22Rv1 (cell line): ENCODE data around the gene COX6A2.
"Not testable (repeated sequence)": the region's sequence is repeated elsewhere in the genome, so short reads cannot be mapped to it uniquely, and the experiment has no call there.

Source experiments
- H3K27ac ChIP-seq: fragments of 450-650 bp; 2 replicates; pipeline ENCODE4 v1.5.1; 2017
- ZFX ChIP-seq: fragments of 450-650 bp; IDR thresholded peaks from 2 replicates; pipeline ENCODE4 v1.6.1; 2017; ENCODE audit warnings: antibody characterized with exemption, borderline replicate concordance
- TF ChIP-seq, protein P1 (sequence below): fragments of 450-650 bp; IDR thresholded peaks from 2 replicates; pipeline ENCODE4 v1.5.1; 2017; ENCODE audit warnings: mild to moderate bottlenecking

The COX6A2 gene

GRCh38 chr16:31455601-31456314, 27.6 kb upstream of the COX6A2 start:
- H3K27ac ChIP-seq = no peak overlapping the region
- TF ChIP-seq ZFX = no peak
- TF ChIP-seq, protein P1, sequence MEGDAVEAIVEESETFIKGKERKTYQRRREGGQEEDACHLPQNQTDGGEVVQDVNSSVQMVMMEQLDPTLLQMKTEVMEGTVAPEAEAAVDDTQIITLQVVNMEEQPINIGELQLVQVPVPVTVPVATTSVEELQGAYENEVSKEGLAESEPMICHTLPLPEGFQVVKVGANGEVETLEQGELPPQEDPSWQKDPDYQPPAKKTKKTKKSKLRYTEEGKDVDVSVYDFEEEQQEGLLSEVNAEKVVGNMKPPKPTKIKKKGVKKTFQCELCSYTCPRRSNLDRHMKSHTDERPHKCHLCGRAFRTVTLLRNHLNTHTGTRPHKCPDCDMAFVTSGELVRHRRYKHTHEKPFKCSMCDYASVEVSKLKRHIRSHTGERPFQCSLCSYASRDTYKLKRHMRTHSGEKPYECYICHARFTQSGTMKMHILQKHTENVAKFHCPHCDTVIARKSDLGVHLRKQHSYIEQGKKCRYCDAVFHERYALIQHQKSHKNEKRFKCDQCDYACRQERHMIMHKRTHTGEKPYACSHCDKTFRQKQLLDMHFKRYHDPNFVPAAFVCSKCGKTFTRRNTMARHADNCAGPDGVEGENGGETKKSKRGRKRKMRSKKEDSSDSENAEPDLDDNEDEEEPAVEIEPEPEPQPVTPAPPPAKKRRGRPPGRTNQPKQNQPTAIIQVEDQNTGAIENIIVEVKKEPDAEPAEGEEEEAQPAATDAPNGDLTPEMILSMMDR = peak; percentile 33; the same call in 1 of the 2 replicates

DNA sequence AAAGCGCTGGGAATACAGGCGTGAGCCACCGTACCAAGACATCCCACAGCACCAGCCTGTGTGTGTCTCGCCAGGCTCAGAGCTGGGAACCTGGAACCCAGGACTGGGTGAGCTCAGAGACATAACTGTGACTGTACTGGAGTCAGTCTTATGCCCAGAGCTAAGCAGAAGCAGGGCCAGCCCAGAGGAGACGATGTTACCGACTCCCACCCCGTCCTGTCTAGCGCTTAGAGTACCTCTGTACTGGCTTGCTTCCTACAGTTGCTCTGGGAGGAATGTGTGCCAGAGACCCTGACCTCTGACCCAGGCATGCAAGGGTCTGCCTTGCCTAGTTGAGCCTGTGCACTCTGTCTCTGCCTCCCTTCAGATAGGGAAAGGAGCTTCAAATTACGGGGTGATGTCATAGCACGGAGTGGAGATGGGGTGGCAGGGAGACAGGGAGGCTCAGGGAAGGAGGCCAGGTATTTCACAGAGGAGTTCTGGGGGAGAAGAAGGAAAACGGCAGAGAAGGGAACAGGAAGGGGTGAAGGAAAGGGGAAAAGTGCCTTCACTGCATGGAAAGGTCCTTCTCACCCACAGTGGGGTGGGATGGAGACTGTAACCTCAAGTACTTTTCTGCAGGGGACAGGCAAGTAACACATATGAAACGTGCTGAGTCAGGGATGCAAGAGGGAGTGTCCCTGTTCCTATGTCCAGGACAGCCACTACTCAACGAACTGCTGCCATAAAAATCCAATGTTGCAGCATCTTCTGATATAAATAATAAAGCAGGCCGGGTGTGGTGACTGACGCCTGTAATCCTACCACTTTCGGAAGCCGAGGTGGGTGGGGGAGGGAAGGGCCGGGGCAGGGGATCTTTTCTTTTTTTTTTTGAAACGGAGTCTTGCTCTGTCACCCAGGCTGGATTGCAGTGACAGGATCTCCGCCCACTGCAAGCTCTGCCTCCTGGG, 25.4 kb upstream of the COX6A2 start:
- TF ChIP-seq ZFX = no peak
- peak overlapping the region; percentile 32; the same call in 1 of the 2 replicates for H3K27ac ChIP-seq

DNA sequence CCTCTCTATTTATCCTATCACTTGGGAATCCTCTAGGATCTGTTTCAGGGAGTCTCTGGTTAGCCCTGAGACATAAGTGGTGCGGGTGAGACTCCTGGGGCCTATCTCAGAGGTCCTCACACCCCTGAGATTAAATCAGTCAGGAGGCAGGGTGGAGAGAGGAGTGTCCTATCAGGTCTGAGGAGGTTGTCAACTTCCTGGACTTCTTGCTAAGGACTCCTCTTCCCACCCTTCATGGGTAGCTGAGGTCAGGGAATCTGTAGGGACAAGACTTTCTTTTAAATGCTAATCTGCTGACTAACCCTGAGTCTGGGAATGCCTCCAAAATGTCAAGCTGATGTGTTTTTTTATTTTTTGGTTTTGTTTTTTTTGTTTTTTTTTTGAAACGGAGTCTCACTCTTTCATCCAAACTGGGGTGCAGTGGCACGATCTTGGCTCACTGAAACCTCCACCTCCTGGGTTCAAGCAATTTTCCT, 24.5 kb upstream of the COX6A2 start:
- TF ChIP-seq, protein P1 = no peak
- no peak for TF ChIP-seq ZFX
- no peak overlapping the region for H3K27ac ChIP-seq

DNA sequence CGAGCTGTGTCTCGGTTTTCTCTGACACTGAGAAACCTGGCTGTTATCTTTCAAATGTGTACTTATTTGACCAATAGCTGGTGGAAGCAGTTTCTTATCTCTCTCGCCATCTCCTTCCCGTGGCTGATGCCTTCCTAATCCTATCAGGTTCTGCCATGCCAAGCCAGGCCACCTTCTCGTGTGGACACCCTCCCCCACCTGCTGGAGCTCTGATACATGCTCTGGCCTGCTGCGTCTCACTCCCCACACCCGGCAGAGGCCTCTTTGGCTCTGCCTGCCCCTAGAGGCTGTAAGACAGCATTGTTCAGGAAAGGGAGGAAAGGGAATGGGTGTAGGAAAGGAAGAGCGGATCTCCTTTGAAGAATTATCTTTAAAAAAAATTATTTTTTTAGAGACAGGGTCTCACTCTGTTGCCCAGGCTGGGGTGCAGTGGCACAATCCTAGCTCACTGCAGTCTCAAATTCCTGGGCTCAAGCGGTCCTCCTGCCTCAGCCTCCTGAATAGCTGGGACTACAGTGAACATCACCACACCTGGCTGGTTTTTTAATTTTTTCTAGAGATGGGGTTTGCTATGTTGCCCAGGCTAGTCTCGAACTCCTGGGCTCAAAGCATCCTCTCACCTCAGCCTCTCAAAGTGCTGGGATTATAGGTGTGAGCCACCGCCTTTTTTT, 23.7 kb upstream of the COX6A2 start:
- 0 out of 2 replicates have a peak overlapping the region, but pooled peaks have one; percentile 17 for H3K27ac ChIP-seq
- TF ChIP-seq, protein P1 = peak; percentile 80
- TF ChIP-seq ZFX = no peak

DNA sequence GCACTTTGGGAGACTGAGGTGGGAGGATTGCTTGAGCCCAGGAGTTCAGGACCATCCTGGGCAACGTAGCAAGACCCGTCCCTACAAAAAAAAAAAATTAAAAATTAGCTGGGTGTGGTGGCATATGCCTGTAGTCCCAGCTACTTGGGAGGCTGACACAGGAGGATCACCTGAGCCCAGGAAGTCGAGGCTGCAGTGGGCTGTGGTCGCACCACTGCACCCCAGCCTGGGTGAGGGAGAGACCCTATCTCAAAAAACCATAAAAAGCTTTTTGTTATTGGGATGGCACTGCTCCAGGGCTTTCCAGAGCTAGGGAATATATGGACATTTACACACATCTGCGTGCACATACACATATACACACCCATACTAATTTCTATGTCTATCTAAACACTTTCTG, 23.0 kb upstream of the COX6A2 start:
- TF ChIP-seq, protein P1 = no peak
- no peak for TF ChIP-seq ZFX

DNA sequence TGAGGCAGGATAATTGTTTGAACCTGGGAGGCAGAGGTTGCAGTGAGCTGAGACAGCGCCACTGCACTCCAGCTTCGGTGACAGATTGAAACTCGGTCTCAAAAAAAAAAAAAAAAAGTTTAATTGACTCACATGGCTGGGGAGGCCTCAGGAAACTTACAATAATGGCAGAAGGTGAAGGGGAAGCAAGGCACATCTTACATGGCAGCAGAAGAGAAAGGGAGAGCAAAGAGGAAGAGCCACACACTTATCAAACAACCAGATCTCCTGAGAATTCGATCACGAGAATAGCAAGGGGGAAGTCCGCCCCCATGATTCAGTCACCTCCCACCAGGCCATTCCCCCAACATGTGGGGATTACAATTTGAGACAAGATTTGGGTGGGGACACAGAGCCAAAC, 17.8 kb upstream of the COX6A2 start:
- H3K27ac ChIP-seq = not testable (repeated sequence)

More for the DNA sequence above, 23.0 kb upstream of the COX6A2 start:
- 0 out of 2 replicates have a peak overlapping the region, but pooled peaks have one; percentile 17 for H3K27ac ChIP-seq

DNA sequence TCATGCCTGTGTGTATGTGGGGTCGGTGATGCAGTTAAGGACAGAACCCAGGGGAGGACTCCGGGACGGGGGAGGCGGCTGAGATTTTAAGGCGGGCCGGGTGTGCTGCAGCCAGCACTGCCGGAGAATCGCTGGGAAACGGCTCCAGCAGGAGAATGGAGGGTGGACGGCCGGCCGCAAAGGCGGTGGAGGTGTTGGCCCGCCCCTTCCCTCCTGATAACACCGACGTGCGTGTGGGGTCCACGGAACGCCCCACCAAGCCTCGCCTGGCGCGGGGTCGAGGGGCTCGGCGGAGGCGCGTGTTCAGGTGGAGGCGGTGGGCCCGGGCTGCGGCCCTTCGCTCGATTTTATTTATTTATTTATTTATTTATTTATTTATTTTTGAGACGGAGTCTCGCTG, 13.8 kb upstream of the COX6A2 start:
- TF ChIP-seq, protein P1 = no peak
- TF ChIP-seq ZFX = no peak
- no peak overlapping the region for H3K27ac ChIP-seq
